GM18858 (cell line): ENCODE measurements around the gene CTDP1.
"Not testable (repeated sequence)": the region's sequence is repeated elsewhere in the genome, so short reads cannot be mapped to it uniquely, and the experiment has no call there.

ENCODE experiments used
- ATAC-seq: cut with Tn5 transposase; IDR thresholded peaks from one replicate; pipeline ENCODE4 v1.9.1; 2021; ENCODE audit not compliant: unreplicated experiment

The CTDP1 gene

DNA sequence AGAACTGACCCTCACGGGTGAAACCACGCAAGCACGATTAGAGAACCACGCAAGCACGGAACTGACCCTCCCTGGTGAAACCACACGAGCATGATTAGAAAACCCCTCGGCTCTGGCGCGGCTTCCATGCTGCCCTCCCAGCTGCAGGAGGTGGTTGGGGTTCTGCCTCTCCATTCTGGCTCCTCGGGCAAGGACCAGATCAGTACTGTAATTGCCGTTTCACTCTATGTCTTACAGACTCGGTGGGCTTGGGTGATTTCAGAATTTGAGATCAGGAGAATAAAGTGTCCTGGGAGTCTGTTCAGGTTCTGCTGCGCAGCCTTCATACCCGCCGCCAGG, 59.8 kb downstream of the CTDP1 start:
- ATAC-seq, result no peak

DNA sequence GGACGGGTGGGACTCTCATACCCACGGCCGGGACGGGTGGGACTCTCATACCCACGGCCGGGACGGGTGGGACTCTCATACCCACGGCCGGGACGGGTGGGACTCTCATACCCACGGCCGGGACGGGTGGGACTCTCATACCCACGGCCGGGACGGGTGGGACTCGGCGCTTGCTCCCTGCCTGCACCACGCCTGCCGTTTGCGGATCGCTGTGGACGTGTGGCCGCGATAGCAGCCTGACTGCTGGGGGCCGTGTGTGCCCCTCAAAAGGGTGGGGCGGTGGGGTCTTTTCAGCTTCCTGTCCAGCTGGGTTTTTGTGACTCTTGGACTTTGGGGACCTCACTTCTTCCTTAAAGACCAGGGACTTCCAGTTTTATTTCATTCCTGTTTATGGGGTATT, 60.4 kb downstream of the CTDP1 start:
- ATAC-seq, result not testable (repeated sequence)

DNA sequence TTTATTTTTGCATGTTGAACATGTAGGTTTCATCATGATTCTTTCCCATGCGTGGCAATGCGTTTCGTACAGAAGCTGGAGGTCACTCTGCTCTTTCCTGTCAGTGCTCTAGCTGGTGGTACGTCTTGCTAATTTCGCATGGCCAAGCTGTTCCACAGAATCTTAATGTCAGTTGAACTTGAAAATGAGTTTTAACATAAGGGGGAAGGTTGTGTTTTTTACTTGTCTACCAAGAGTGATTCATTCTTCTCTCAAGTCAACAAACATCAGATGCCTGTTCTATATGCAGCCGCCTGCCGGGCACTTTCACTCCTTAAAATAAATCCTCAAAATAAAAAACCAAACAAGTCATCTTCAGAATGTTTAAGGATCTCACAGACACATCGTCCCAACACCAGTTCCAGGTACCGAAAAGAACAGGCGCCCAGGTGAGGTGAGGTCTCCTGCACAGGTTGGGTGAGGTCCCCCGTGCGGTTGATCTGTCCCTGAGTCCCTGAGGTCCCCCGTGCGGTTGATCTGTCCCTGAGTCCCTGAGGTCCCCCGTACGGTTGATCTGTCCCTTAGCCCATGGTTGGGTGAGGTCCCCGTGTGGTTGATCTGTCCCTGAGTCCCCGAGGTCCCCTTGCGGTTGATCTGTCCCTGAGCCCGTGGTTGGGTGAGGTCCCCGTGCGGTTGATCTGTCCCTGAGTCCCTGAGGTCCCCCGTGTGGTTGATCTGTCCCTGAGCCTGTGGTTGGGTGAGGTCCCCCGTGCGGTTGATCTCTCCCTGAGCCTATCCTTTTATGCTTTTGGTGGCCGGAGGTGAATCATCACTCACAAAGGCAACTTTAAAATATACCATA, 61.1 kb downstream of the CTDP1 start:
- ATAC-seq, result no peak

DNA sequence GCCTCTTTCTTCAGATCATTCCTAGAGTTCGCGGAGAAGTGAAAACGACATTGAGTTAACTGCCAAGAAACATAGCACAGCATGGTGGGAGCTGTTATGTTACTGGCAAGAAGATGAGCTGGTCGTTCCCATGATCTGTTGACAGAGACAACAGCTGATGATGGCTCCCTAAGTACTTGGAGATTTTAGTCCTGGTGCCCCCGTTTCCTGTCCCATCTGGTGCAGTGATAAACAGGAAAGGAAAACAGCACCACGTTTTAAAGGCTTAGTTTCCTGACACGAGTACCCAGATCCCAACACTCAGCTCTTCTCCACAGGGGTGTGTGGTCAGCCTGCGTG, 61.7 kb downstream of the CTDP1 start:
- no peak for ATAC-seq

DNA sequence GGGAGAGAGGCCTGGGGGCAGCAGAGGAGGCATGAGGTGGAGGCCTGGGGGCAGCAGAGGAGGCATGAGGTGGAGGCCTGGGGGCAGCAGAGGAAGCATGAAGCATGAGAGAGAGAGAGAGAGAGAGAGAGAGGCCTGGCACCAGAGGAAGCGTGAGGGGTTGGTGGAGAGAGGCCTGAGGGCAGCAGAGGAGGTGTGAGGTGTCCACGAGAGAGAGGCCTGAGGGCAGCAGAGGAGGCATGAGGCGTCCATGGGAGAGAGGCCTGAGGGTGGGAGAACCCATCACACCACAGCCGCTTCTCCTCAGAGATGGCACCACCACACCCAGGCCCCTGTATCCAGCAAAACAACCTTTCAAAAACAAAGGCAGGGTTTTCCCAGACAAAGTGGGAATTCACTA, 62.5 kb downstream of the CTDP1 start:
- ATAC-seq, result no peak

DNA sequence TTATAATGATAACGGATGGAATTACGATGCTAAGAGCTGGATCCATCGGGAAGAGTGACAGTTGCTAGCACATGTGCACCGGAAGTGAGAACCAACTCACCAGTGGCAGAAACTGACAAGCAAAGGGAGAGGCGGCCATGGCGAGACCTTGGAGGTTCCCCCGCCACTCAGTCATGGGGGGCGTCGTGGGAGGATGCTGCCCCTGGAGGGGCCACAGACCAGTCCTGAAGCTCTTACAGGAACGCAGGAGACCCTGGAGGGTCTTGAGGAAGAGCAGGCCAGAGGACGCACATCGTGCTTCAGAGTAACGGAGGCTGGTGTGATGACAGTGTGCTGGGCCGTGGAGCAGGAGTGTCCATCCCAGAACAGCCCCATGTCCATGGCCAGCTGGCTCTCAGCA, 65.0 kb downstream of the CTDP1 start:
- no peak for ATAC-seq

DNA sequence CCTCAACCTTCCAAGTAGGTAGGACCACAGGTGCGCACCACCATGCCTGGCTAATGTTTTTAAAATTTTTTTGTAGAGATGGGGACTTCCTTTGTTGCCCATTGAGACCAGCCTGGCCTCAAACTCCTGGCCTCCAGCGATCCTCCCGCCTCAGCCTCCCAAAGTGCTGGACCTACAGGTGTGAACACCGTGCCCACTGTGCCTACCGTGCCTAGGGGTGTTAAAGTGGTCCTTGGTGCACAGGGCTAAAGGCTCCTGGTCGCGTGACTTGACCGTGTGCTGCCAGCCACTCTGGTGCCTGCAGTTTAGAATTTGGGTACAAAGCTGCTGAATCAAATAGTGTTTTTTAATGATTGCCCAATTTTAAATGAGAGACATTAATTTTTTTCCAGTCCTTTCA, 67.1 kb downstream of the CTDP1 start:
- ATAC-seq, result no peak

DNA sequence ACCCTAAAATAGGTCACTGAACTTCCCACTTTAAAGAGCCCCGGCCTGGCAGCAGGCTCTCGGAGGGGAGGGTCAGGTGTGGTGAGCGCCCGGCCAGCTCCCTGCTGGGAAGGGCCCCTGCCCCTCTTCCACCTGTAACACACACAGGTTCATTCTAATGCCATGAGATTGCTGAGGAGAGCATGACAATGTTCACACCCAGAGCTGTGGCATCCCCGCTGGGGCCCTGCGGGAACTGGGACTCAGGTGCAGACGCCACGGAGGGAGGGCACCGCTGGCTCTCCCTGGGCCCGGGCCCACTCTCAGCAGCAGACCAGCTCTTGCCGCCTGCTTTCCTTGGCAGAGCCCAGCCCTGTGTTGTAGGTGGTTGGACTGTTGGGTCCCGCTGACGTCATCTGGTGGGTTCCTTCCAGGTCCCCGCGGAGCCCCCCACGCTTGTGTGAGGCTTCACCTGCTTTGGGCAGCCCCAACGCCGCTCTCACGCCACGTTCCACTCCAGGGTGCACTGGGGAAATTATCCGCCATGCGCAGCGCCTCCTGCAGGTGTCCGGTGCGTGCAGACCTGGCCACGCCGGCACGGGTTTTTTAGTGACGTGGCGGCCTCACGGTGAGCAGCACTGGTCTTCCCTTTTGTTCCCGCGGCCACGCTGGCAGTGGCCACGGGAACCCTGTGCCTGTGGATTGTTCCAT, 67.7 kb downstream of the CTDP1 start:
- ATAC-seq, result no peak

DNA sequence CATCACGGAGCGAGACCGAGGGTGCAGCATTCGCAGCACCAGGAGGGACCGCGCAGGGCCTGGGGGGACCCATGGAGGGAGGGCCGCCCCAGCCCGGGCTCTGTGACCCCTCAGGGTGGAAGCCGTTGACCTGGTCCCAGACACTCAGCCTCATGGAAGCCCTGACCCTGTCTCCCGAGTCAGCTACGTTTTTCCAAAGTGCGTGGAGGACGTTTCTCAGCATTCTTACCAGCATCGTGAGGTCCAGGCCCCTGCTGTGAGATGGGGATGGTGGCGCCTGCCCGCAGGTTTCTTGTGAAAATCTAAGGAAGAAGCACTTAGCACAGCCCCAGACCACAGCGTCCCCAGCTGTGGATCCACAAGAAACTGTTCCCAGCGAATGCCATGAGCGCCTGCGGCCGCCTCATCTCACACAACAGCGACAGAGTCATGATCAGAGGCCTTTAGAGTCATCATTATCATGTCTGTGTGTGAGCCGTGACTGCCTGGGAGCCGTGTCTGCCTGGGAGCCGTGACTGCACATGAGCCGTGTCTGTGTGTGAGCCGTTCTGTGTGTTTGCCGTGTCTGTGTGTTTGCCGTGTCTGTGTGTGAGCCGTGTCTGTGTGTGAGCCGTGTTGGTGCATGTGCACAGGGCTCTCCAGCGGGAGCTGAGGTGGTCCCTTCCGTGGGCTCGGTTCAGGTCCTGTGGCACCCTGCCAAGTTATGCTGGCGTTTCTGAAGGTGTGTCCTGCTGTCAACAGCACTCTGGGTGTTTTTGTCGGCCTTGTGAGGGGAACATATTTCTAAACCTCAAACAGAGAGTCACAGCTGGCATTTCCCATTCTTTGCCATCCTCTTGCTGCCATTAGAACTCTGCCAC, 68.9 kb downstream of the CTDP1 start:
- ATAC-seq, result no peak

DNA sequence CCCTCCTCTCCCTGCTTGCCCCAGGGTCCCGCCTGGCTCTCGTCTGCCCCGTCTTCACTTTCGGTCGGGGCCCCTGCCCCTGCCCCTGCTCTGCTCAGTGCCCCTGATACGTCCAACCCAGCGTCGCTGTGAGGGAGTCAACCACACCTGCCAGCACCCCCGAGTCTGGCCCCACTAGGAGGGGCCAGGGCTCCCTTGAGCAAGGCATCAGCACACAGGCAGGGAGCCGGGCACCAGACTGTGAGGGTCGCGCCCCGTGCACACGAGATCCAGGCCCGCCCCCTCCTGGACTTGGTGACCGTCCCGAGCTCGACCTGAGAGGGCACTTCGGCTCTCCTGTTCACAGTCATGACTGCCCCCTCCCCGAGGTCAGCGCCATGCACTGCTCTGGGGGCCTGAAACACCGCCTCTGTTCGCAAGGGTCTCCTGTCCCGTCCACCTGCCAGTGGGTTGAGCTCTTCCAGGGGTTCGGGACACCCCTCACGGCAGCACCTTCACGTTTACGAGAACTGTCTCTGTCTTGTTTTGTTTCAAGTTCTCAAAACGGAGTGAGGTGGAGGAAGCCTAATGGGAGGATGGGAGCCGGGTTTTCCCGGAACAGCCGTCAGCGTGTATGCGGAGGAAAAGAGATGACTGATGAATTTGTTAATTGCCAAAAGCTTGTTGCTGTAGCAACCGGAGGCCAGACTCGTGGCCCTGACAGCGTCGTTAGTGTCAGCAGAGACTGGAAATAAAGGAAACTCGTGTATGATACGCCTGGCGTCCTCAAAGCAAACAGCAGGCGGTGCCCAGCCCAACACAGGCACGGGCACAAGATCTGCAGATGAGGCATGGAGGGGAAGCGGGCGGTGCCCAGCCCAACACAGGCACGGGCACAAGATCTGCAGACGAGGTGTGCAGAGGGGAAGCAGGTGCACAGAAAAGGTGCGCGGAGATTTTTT, 69.9 kb downstream of the CTDP1 start:
- ATAC-seq, result no peak

DNA sequence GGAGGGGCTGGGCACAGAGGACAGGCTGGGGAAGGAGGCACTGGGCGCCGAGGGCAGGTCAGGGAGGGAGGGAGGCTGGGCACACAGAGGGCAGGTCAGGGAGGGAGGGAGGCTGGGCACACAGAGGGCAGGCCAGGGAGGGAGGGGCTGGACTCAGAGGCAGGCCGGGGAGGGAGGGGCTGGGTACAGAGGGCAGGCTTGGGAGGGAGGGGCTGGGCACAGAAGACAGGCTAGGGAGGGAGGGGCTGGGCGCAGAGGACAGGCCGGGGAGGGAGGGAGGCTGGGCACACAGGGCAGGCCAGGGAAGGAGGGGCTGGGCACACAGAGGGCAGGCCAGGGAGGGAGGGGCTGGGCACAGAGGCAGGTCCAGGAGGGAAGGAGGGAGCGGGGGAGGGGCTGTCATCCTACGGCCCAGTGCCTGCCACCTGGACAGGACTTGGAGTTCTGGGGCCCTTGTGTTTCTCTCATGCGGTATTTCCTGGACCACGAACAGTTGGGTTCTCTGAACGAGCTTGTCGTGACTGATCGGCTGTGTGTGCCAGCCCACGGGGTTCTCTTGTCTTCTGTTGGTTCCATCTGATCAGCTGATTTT, 71.5 kb downstream of the CTDP1 start:
- ATAC-seq, result no peak

DNA sequence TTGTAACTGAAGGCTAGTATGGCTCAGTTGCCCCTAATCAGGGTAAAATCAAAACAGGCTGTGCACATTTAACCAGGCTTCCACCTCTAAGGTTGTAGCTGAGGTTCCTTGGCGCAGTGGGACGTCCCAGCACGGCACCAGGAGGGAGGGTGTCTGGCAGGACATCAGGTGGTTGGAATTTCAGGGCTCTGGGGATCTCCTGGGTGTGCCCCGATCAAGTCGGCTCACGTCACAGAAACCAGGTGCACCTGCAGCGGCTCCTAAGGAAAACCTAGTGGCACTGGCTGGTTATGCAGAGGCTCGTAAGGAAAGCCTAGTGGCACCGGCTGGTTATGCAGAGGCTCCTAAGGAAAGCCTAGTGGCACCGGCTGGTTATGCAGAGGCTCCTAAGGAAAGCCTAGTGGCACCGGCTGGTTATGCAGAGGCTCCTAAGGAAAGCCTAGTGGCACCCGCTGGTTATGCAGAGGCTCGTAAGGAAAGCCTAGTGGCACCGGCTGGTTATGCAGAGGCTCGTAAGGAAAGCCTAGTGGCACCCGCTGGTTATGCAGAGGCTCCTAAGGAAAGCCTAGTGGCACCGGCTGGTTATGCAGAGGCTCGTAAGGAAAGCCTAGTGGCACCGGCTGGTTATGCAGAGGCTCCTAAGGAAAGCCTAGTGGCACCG, 72.4 kb downstream of the CTDP1 start:
- ATAC-seq, result not testable (repeated sequence)

DNA sequence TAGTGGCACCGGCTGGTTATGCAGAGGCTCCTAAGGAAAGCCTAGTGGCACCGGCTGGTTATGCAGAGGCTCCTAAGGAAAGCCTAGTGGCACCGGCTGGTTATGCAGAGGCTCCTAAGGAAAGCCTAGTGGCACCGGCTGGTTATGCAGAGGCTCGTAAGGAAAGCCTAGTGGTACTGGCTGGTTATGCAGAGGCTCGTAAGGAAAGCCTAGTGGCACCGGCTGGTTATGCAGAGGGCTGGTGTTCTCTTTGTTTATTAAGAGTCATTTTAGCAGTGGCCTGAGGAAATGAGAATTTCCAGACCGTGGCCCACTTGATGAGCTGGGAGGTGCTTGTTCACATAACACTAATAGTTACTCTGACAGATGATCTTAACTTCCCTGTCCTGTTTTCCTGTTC, 73.3 kb downstream of the CTDP1 start:
- ATAC-seq, result not testable (repeated sequence)

DNA sequence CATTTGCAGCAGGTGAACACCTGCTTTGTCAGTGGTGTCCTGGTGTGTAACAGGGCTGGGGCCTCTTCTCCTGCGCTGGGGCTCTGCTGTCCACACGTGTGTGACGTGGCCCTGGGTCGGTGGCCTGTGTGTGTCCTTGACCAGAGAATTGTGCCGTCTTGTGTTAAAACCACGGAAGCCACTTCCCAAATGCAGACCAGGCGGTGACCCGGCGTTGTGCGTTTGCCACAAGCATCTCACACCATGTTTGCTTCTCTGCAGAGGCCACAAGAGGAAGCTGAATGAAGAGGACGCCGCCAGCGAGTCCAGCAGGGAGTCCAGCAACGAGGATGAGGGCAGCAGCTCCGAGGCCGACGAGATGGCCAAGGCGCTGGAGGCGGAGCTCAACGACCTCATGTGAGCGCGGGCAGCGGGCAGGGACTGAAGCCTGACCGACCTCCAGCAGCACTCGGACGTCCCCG, 73.8 kb downstream of the CTDP1 start:
- ATAC-seq, result no peak

DNA sequence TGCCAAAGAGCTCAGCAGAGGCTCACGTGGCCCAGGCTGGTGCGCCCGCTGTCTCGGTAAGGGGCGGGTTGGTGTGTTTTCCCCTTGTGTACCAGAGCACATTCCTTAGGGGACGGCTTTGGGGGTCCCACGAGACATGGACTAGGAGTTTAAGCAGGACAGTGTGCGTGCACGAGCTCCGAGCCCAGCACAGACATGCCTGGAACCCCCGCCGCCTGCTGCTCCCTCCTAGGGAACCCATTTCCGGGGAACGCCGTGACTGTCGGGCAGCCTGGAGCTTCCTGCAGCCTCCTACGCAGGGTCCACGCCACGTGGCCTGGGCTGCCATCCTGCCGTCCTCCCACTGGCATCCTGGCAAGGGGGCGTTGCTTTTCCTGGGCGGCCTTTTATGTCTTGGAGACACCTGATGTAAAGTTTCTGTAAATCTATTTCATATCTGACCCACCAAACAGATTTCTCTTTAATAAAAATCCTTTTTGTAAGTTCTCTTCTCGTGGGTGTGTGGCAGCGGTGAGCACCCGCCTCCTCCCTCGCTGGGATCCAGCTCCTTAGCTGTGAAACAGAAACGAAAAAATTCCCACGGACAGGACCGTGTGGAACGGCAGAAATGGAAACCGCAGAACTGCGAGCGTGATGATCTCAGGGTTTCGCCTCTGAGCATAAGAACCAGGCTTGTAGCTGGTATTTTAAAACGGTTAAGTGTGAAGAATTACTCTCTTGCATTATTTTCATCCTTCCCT, 74.6 kb downstream of the CTDP1 start:
- ATAC-seq, result no peak

DNA sequence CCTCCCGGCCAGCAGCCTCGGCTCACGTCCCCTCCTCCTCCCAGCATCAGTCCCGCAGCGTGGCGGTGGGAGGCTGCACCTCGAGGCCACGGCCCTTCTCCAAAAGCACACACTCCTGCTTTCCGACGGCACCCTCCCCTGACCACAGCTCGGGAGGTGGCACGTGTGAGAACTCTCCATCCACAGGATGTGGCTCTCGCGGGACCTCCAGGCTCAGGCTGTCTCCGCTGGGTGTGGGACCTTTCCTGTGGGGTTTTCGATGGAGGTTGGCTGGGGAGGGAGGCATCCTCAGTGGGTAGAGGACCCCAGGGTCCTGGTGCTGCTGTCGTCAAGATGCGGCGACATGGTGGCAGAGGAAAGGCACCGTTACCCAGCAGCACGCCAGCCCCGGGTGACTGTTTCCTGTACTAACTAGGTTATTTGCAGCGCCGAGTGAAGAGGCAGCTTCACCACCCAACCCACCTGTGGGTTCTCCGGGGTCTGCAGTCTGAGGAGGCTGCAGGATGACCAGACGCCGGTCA, 75.3 kb downstream of the CTDP1 start:
- ATAC-seq, result no peak

DNA sequence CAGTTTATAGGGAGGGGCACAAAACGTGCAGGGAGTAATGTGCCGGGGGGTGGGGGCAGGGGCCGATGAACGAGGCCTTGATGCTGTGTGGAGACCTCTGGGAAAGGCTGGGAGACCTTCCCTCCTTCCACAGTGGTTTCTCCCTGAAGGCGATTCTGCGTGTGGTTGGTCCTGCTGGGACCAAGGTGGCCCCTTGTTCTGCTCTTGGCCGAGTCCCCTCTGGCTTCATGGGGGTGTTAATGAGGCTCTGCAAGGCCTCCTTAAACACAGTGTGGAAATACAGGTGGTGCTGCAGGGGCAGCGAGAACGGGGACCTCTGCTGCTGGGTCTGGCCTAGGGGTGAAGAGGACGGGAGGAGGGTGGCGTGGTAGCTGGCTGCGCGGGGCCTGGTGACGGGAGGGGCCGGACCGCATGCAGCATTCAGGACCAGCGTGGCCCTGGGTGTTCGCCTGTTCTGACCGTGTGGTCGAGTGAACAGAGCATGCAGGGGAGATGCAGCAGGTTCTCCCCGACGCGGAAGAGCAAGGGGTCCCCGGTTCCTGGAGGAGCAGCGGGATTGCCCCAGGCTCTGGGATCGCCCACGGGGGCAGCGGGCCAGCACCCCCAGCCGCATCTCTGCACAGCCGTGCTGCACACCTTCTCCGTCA, 76.0 kb downstream of the CTDP1 start:
- ATAC-seq, result no peak

DNA sequence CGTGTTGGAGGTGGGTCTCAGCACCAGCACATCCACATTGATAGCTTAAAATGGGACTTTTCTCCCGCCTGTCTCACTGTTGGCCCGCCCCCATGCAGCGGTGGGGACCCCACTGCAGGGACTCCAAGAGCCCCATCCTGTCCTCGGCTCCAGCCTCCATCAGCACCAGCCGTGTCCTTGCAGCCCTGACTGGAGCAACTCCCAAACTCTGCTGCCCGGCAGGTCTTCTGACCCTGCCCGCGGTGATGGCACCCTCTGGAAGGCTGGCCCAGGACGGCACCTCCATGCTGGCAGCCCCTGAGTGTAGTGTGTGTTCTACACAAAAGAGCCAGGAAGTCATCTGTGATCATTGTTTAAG, 76.5 kb downstream of the CTDP1 start:
- ATAC-seq, result no peak
